Epithelial cell of proximal tubule (primary cell): ENCODE measurements around the gene ZBTB21. TPM values are rescaled to one million over a fixed set of nuclear protein-coding genes. Genes with fewer than 3 reads are reported as not detected.

Source experiments
- DNase-seq: peaks from one replicate; pipeline ENCODE4 v3.0.0-alpha.2; 2011; ENCODE audit warnings: low read depth
- H3K4me3 ChIP-seq: 2 replicates; pipeline ENCODE4 v1.5.1; 2011; ENCODE audit warnings: low read depth, mild to moderate bottlenecking, low read length
- total RNA-seq: library from RNA; depleted of rRNA; stranded (reverse); fragments of >200 nt; gene quantifications from 2 replicates; pipeline ENCODE4 v1.2.3, GENCODE V29; 2015
- TF ChIP-seq, protein P1 (sequence below): conservative IDR thresholded peaks from 2 replicates; pipeline ENCODE4 v1.5.1; 2012; ENCODE audit warnings: low read depth, mild to moderate bottlenecking, low read length

Gene ZBTB21
- total RNA-seq, 1 donor from 2014 or later = 6.3 TPM

DNA sequence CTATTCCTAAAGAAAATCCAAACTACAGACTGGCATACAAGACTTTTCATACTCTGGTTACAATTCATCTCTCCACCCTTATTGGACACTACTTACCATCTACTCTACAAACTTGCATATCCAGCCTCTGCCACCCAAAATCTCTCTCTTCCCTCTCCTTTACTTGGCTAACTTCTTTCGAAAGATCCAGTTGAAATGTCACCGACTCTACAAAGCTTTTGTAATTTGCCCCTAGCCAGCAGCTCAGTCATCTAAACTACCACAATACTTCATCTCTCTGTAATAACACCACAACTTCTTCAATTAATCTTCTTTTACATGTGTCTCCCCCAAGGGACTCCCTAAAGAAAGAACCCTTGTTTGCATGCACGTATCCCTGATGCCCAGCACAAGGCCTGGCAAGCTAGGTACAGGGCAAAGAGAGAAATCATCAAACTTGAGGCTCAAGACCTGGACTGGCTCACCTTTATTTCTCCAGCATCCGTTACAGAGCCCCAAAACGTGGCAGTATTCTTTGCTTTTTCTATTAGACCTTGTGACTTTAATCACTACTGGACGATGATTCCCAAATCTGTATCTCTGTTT lies 2.7 kb downstream of the ZBTB21 start:
- no peak for DNase-seq
- TF ChIP-seq, protein P1, sequence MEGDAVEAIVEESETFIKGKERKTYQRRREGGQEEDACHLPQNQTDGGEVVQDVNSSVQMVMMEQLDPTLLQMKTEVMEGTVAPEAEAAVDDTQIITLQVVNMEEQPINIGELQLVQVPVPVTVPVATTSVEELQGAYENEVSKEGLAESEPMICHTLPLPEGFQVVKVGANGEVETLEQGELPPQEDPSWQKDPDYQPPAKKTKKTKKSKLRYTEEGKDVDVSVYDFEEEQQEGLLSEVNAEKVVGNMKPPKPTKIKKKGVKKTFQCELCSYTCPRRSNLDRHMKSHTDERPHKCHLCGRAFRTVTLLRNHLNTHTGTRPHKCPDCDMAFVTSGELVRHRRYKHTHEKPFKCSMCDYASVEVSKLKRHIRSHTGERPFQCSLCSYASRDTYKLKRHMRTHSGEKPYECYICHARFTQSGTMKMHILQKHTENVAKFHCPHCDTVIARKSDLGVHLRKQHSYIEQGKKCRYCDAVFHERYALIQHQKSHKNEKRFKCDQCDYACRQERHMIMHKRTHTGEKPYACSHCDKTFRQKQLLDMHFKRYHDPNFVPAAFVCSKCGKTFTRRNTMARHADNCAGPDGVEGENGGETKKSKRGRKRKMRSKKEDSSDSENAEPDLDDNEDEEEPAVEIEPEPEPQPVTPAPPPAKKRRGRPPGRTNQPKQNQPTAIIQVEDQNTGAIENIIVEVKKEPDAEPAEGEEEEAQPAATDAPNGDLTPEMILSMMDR = no peak
- H3K4me3 ChIP-seq = no peak overlapping the region

DNA sequence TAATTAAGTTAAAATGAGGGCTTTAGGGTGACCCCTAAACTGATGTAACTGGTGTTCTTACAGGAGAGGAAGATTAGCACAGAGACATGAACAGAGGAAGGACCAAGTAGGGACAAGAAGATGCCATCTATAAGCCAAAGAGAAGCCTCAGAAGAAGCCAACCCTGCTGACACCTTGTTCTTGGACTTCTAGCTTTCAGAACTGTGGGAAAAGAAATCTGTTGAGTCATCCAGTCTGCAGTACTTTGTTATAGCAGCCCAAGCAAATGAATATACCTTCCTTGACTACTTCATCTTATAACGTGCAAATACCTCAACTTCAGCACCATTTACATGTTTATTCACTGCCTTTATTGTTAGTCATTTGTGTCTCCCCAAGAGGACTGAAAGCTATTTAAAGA lies 3.4 kb downstream of the ZBTB21 start:
- TF ChIP-seq, protein P1 = no peak
- H3K4me3 ChIP-seq = no peak overlapping the region
- no peak for DNase-seq

DNA sequence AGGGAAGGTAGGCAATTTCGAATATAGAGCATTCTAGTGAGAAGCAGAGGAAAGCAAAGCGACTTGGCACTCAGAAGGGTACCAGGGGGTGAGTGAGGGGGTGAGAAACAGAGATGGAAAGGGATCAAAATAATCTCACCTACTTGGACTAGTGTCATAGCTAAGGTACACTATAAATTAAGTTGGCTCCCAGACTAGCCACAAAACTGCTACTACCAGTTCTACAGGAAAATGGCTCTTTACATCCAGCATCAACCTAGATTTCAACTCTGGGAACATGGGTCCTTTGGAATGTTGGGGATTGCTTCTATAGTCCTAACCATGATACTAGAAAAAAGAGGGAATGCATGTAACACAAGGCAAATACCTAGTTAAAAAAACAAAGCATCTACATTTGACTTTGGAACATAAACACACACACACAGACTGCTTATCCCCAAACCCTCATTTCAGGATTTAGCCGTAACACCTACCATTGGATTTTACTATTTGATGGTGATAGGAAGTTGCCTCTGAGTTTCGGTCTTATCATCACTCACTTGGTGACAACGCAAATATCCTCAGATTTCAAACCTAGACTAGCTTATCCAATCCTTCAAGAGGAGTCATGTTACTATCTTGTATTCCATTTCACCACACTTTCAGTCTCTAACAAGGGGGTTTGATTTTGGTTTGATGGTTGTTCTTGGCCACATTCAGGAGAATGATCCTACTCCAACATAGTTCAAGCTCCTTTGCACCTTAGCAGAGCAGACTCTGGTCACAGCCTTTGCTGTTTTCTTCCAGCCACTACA lies 5.6 kb downstream of the ZBTB21 start:
- no peak for DNase-seq
- TF ChIP-seq, protein P1 = no peak
- no peak overlapping the region for H3K4me3 ChIP-seq

DNA sequence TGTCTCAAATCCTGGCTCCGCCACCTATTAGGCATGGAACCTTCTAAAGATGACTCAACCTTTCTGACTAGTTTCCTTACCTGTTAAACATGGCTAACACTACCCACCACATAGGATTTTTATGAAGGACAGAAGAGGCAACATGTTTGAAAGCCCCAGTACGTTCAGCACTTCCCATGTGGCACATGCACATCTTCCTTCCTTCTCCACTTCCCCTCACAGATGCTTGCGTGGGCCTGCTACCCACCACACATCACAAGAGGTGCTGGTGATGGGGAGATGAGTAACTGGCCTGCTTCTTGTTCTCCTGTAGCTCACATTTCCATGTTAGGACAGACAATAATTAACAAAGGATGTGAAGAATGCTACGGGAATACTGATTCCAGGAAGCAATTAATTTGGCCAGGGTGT lies 7.1 kb downstream of the ZBTB21 start:
- no peak overlapping the region for H3K4me3 ChIP-seq
- DNase-seq = no peak
- TF ChIP-seq, protein P1 = no peak

DNA sequence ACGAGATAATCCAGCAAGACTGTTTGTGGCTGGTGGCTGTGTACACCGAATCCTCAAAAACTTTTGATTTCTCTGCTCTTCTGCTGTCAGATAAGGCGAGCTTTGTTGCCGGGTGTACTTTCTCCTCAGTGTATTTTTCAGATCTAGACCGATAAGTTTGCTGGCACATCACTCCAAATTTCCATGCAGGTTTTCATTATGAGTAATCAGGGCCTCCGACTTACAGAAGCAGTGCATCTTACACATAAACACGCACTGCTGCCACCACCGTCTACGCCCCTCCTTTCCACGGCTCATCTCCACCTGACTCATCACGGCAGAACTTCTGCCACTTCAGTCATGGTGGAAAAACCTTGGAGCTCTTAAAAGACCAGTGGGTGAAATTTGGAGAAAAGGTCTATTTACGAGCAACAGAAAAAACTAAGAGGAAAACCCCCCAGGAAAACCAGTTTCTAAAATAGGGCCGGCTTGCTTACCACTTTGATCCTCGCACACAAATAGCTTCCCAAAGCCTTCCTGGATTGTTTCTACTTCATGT lies 7.7 kb downstream of the ZBTB21 start:
- TF ChIP-seq, protein P1 = no peak
- peak; percentile 13 for DNase-seq
- no peak overlapping the region for H3K4me3 ChIP-seq

GRCh38 chr21:42001781-42002180 lies 8.4 kb downstream of the ZBTB21 start:
- no peak overlapping the region for H3K4me3 ChIP-seq

More at GRCh38 chr21:42001781-42002180, 8.4 kb downstream of the ZBTB21 start:
- no peak for DNase-seq
- TF ChIP-seq, protein P1 = no peak
